ENCODE results near the gene TLK2. TPM values are rescaled to one million over a fixed set of nuclear protein-coding genes. Genes with fewer than 3 reads are reported as not detected.
"Not testable (repeated sequence)": the region's sequence is repeated elsewhere in the genome, so short reads cannot be mapped to it uniquely, and the experiment has no call there.

Gene TLK2
- polyA plus RNA-seq, 1 of the 3 experiments (the other 2 are of a cell fraction), result 51.9 TPM

GRCh38 chr17:62471380-62471880 lies 7.2 kb upstream of the TLK2 start:
- H3K9ac ChIP-seq; H3K9me3 ChIP-seq; DNase-seq; H3K36me3 ChIP-seq (replicated peaks in 1 of 2; ENCODE audit: control insufficient read depth in 1 of 2, insufficient read depth in 2 of 2, low read length in 1 of 2); H3K4me3 ChIP-seq (ENCODE audit: low read depth in 2 of 2, low read length in 1 of 2); H3K4me1 ChIP-seq (ENCODE audit: control insufficient read depth in 1 of 2, insufficient read depth in 2 of 2, low read depth in 1 of 2, low read length in 1 of 2); H4K20me1 ChIP-seq (ENCODE audit: insufficient read depth); H3K4me2 ChIP-seq; H2AFZ ChIP-seq (ENCODE audit: low read depth); H3K9me2 ChIP-seq; CTCF ChIA-PET; H3K27me3 ChIP-seq (ENCODE audit: insufficient read depth); POLR2A ChIA-PET: not testable (repeated sequence)
- Histone ChIP-seq H3F3A (replicated peaks; ENCODE audit: insufficient read depth) (peaks cover 49% of the 10 kb centered on the region), H3K27ac (ENCODE audit: low read depth in 2 of 2, low read length in 1 of 2) (peak overlapping the region in 1 of 2 experiments; percentile 63; a peak in 1 of 4 replicates), H3K79me2 (ENCODE audit: insufficient read depth) (peaks cover 21% of the 10 kb centered on the region)
- TF ChIP-seq, protein P1, sequence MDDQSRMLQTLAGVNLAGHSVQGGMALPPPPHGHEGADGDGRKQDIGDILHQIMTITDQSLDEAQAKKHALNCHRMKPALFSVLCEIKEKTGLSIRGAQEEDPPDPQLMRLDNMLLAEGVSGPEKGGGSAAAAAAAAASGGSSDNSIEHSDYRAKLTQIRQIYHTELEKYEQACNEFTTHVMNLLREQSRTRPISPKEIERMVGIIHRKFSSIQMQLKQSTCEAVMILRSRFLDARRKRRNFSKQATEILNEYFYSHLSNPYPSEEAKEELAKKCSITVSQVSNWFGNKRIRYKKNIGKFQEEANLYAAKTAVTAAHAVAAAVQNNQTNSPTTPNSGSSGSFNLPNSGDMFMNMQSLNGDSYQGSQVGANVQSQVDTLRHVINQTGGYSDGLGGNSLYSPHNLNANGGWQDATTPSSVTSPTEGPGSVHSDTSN (IDR thresholded peaks at IDR 0.05), result peak; percentile 22; the same call in 1 of the 2 replicates
- WGBS (ENCODE audit: low lambda C conversion rate), result 97% methylated on average over 9 of the region's 9 CpGs

- POLR2A ChIA-PET; CTCF ChIA-PET; H3K9me3 ChIP-seq; H2AFZ ChIP-seq (ENCODE audit: low read depth); DNase-seq; H3K4me3 ChIP-seq (ENCODE audit: low read depth in 2 of 2, low read length in 1 of 2); H3K36me3 ChIP-seq (replicated peaks in 1 of 2; ENCODE audit: control insufficient read depth in 1 of 2, insufficient read depth in 2 of 2, low read length in 1 of 2); H3K27ac ChIP-seq (ENCODE audit: low read depth in 2 of 2, low read length in 1 of 2); H3K9me2 ChIP-seq; H3K9ac ChIP-seq; H3K4me2 ChIP-seq; H4K20me1 ChIP-seq (ENCODE audit: insufficient read depth); H3K27me3 ChIP-seq (ENCODE audit: insufficient read depth): not testable (repeated sequence)
- Histone ChIP-seq H3K4me1 (ENCODE audit: control insufficient read depth in 1 of 2, insufficient read depth in 2 of 2, low read depth in 1 of 2, low read length in 1 of 2) (peaks cover 8 to 10% of the 10 kb centered on the region in 2 experiments; a peak in 2 of 4 replicates), H3K79me2 (ENCODE audit: insufficient read depth) (peaks cover 38% of the 10 kb centered on the region), H3F3A (replicated peaks; ENCODE audit: insufficient read depth) (peaks cover 49% of the 10 kb centered on the region)
- WGBS (ENCODE audit: low lambda C conversion rate), result 90% methylated on average over 8 of the region's 8 CpGs
Observed at GRCh38 chr17:62473030-62473982, 5.3 kb upstream of the TLK2 start.

DNA sequence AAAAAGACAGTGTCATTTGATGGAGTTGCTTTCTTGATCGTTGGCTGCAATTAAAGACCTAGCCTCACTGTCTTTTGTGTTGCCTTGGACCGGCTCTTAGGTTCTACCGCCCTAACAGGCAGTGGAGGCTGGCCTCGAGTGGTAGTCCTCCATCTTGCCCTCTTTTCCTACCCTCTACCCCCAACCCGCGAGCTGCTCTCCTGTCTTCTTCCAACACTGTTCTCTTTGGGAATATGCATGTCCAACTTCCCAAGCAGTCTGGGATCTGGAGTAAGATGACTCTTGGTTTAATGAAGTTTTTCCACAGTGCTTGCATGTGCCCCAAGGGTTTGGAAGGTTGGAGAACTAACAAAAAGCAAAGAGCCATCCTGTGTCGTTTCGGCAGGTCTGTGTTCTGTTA lies 1.5 kb upstream of the TLK2 start:
- H3K9me3 ChIP-seq; H4K20me1 ChIP-seq (ENCODE audit: insufficient read depth); H2AFZ ChIP-seq (ENCODE audit: low read depth); DNase-seq; CTCF ChIA-PET; H3K36me3 ChIP-seq (replicated peaks in 1 of 2; ENCODE audit: control insufficient read depth in 1 of 2, insufficient read depth in 2 of 2, low read length in 1 of 2); POLR2A ChIA-PET; H3K27me3 ChIP-seq (ENCODE audit: insufficient read depth); H3K9me2 ChIP-seq: not testable (repeated sequence)
- Histone ChIP-seq H3K4me2 (peak overlapping the region; percentile 88), H3K9ac (peak overlapping the region; percentile 93; the same call in 1 of the 2 replicates), H3K4me3 (ENCODE audit: low read depth in 2 of 2, low read length in 1 of 2) (peak overlapping the region; percentile 71 to 92), H3K27ac (ENCODE audit: low read depth in 2 of 2, low read length in 1 of 2) (peak overlapping the region in 1 of 2 experiments; percentile 48; a peak in 2 of 4 replicates), H3F3A (replicated peaks; ENCODE audit: insufficient read depth) (peaks cover 37% of the 10 kb centered on the region), H3K79me2 (ENCODE audit: insufficient read depth) (peaks cover 70% of the 10 kb centered on the region), H3K4me1 (ENCODE audit: control insufficient read depth in 1 of 2, insufficient read depth in 2 of 2, low read depth in 1 of 2, low read length in 1 of 2) (peaks cover 7 to 13% of the 10 kb centered on the region in 2 experiments; a peak in 3 of 4 replicates)
- 93% methylated on average over 8 of the region's 8 CpGs for WGBS (ENCODE audit: low lambda C conversion rate)

- POLR2A ChIA-PET; CTCF ChIA-PET; H3K27me3 ChIP-seq (ENCODE audit: insufficient read depth); H3K9me2 ChIP-seq; H3K9me3 ChIP-seq: not testable (repeated sequence)
- peaks cover 77% of the 10 kb centered on the region for H3K79me2 ChIP-seq (ENCODE audit: insufficient read depth)
- H2AFZ ChIP-seq (ENCODE audit: low read depth), result peak overlapping the region; percentile 74; the same call in 1 of the 2 replicates
- H3K36me3 ChIP-seq (replicated peaks in 1 of 2; ENCODE audit: control insufficient read depth in 1 of 2, insufficient read depth in 2 of 2, low read length in 1 of 2), result peaks cover 7 to 14% of the 10 kb centered on the region in 2 experiments
- peak overlapping the region; percentile 93 for H3K9ac ChIP-seq
- peak overlapping the region; percentile 88 for H3K4me2 ChIP-seq
- WGBS (ENCODE audit: low lambda C conversion rate), result 4% methylated on average over 20 of the region's 61 CpGs
- DNase-seq, result peak; percentile 32
- peaks cover 34% of the 10 kb centered on the region for H3F3A ChIP-seq (replicated peaks; ENCODE audit: insufficient read depth)
- peak overlapping the region; percentile 48 to 77 for H3K27ac ChIP-seq (ENCODE audit: low read depth in 2 of 2, low read length in 1 of 2)
- peaks cover 7 to 13% of the 10 kb centered on the region in 2 experiments; a peak in 3 of 4 replicates for H3K4me1 ChIP-seq (ENCODE audit: control insufficient read depth in 1 of 2, insufficient read depth in 2 of 2, low read depth in 1 of 2, low read length in 1 of 2)
- H3K4me3 ChIP-seq (ENCODE audit: low read depth in 2 of 2, low read length in 1 of 2), result peak overlapping the region; percentile 71 to 92
- H4K20me1 ChIP-seq (ENCODE audit: insufficient read depth), result peaks cover 15% of the 10 kb centered on the region
Observed at GRCh38 chr17:62477718-62478408, 762 bp upstream of the TLK2 start.

GRCh38 chr17:62478880-62479638 lies 434 bp downstream of the TLK2 start:
- H3K27me3 ChIP-seq (ENCODE audit: insufficient read depth); H3K9me3 ChIP-seq; H3K9me2 ChIP-seq; POLR2A ChIA-PET; H2AFZ ChIP-seq (ENCODE audit: low read depth); CTCF ChIA-PET: not testable (repeated sequence)
- Histone ChIP-seq H3K4me2 (peak overlapping the region; percentile 92), H4K20me1 (ENCODE audit: insufficient read depth) (peaks cover 25% of the 10 kb centered on the region), H3K79me2 (ENCODE audit: insufficient read depth) (peaks cover 86% of the 10 kb centered on the region), H3K4me1 (ENCODE audit: control insufficient read depth in 1 of 2, insufficient read depth in 2 of 2, low read depth in 1 of 2, low read length in 1 of 2) (peaks cover 7 to 13% of the 10 kb centered on the region in 2 experiments; a peak in 3 of 4 replicates), H3K9ac (peak overlapping the region; percentile 88), H3F3A (replicated peaks; ENCODE audit: insufficient read depth) (peaks cover 22% of the 10 kb centered on the region), H3K4me3 (ENCODE audit: low read depth in 2 of 2, low read length in 1 of 2) (peak overlapping the region; percentile 71 to 82), H3K36me3 (replicated peaks in 1 of 2; ENCODE audit: control insufficient read depth in 1 of 2, insufficient read depth in 2 of 2, low read length in 1 of 2) (peaks cover 11 to 26% of the 10 kb centered on the region in 2 experiments), H3K27ac (ENCODE audit: low read depth in 2 of 2, low read length in 1 of 2) (peak overlapping the region; percentile 67 to 81)
- 12% methylated on average over 24 of the region's 84 CpGs for WGBS (ENCODE audit: low lambda C conversion rate)
- peak; percentile 75 for DNase-seq

All from SK-N-SH (cell line).